ENCODE data around the gene EXOG. TPM values are rescaled to one million over a fixed set of nuclear protein-coding genes. Genes with fewer than 3 reads are reported as not detected.
"Not testable (repeated sequence)": the region's sequence is repeated elsewhere in the genome, so short reads cannot be mapped to it uniquely, and the experiment has no call there.

The EXOG gene
- total RNA-seq, 1 experiment from 2014 or later: 13.7 TPM

DNA sequence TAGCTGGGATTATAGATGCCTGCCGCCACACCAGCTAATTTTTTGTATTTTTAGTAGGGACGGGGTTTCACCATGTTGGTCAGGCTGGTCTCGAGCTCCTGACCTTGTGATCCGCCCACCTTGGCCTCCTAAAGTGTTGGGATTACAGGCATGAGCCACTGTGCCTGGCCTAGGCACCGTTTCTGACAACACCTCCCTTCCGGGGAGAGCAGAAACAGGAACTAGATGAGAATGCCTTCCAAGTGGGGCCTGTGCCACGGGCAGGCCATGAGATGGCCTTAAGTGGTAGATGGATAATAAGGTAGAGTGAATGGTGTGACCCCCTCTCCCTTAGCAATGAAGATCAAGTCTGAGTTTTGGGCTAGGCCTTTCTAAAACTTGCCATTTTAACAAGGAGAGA lies 70.7 kb downstream of the EXOG start:
- POLR2A ChIA-PET; DNase-seq (ENCODE audit: low spot score); H3K36me3 Mint-ChIP-seq; H3K4me1 Mint-ChIP-seq; H3K27ac Mint-ChIP-seq; H3K9me3 Mint-ChIP-seq; H3K4me3 Mint-ChIP-seq; ATAC-seq; H3K27me3 Mint-ChIP-seq (ENCODE audit: low read depth): not testable (repeated sequence)
- CTCF ChIA-PET: interaction anchor here (1.2 kb wide), 1 partner anchor 8 kb away, joined by 3 read pairs; no protein-coding TSS in a partner anchor

- DNase-seq (ENCODE audit: low spot score) (no peak), ATAC-seq (no peak)
- Mint-ChIP-seq H3K4me1 (no peaks in the 10 kb centered on the region), H3K4me3 (no peak overlapping the region), H3K27ac (no peak overlapping the region), H3K36me3 (no peaks in the 10 kb centered on the region), H3K27me3 (ENCODE audit: low read depth) (no peaks in the 10 kb centered on the region; the same call in 1 of the 2 replicates), H3K9me3 (no peaks in the 10 kb centered on the region)
- TF ChIP-seq GABPB1 (CRISPR knock-in tag; IDR thresholded peaks at IDR 0.05) (no peak), MYBL2 (CRISPR knock-in tag; IDR thresholded peaks at IDR 0.05) (no peak), JAZF1 (CRISPR knock-in tag; IDR thresholded peaks at IDR 0.05) (no peak), ESRRA (CRISPR knock-in tag; IDR thresholded peaks at IDR 0.05; ENCODE audit: borderline replicate concordance) (no peak), ZMAT4 (CRISPR knock-in tag; IDR thresholded peaks at IDR 0.05) (no peak), ELF4 (CRISPR knock-in tag; IDR thresholded peaks at IDR 0.05; ENCODE audit: low read depth) (no peak), ATF1 (CRISPR knock-in tag; IDR thresholded peaks at IDR 0.05) (no peak), USF2 (CRISPR knock-in tag; IDR thresholded peaks at IDR 0.05) (no peak), MAX (CRISPR knock-in tag; IDR thresholded peaks at IDR 0.05) (no peak), PRRX2 (CRISPR knock-in tag; IDR thresholded peaks at IDR 0.05) (no peak), NFATC4 (CRISPR knock-in tag; IDR thresholded peaks at IDR 0.05) (no peak), ZNF423 (CRISPR knock-in tag; IDR thresholded peaks at IDR 0.05) (no peak), SMAD4 (CRISPR knock-in tag; IDR thresholded peaks at IDR 0.05) (no peak), OVOL2 (CRISPR knock-in tag; IDR thresholded peaks at IDR 0.05; ENCODE audit: borderline replicate concordance) (no peak), ZNF232 (CRISPR knock-in tag; IDR thresholded peaks at IDR 0.05) (no peak)
- TF ChIP-seq, protein P1, sequence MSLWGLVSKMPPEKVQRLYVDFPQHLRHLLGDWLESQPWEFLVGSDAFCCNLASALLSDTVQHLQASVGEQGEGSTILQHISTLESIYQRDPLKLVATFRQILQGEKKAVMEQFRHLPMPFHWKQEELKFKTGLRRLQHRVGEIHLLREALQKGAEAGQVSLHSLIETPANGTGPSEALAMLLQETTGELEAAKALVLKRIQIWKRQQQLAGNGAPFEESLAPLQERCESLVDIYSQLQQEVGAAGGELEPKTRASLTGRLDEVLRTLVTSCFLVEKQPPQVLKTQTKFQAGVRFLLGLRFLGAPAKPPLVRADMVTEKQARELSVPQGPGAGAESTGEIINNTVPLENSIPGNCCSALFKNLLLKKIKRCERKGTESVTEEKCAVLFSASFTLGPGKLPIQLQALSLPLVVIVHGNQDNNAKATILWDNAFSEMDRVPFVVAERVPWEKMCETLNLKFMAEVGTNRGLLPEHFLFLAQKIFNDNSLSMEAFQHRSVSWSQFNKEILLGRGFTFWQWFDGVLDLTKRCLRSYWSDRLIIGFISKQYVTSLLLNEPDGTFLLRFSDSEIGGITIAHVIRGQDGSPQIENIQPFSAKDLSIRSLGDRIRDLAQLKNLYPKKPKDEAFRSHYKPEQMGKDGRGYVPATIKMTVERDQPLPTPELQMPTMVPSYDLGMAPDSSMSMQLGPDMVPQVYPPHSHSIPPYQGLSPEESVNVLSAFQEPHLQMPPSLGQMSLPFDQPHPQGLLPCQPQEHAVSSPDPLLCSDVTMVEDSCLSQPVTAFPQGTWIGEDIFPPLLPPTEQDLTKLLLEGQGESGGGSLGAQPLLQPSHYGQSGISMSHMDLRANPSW (CRISPR knock-in tag; conservative IDR thresholded peaks at IDR 0.05; ENCODE audit: low read depth): no peak
- TF ChIP-seq, protein P2, sequence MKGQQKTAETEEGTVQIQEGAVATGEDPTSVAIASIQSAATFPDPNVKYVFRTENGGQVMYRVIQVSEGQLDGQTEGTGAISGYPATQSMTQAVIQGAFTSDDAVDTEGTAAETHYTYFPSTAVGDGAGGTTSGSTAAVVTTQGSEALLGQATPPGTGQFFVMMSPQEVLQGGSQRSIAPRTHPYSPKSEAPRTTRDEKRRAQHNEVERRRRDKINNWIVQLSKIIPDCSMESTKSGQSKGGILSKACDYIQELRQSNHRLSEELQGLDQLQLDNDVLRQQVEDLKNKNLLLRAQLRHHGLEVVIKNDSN (CRISPR knock-in tag; IDR thresholded peaks at IDR 0.05): no peak
- TF ChIP-seq, protein P3, sequence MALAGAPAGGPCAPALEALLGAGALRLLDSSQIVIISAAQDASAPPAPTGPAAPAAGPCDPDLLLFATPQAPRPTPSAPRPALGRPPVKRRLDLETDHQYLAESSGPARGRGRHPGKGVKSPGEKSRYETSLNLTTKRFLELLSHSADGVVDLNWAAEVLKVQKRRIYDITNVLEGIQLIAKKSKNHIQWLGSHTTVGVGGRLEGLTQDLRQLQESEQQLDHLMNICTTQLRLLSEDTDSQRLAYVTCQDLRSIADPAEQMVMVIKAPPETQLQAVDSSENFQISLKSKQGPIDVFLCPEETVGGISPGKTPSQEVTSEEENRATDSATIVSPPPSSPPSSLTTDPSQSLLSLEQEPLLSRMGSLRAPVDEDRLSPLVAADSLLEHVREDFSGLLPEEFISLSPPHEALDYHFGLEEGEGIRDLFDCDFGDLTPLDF (CRISPR knock-in tag; IDR thresholded peaks at IDR 0.05): no peak
- TF ChIP-seq, protein P4, sequence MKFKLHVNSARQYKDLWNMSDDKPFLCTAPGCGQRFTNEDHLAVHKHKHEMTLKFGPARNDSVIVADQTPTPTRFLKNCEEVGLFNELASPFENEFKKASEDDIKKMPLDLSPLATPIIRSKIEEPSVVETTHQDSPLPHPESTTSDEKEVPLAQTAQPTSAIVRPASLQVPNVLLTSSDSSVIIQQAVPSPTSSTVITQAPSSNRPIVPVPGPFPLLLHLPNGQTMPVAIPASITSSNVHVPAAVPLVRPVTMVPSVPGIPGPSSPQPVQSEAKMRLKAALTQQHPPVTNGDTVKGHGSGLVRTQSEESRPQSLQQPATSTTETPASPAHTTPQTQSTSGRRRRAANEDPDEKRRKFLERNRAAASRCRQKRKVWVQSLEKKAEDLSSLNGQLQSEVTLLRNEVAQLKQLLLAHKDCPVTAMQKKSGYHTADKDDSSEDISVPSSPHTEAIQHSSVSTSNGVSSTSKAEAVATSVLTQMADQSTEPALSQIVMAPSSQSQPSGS (CRISPR knock-in tag; IDR thresholded peaks at IDR 0.05; ENCODE audit: borderline replicate concordance, low read depth): no peak
- POLR2A ChIA-PET: no interaction called here
- CTCF ChIA-PET: interaction anchor here (1.2 kb wide), 1 partner anchor 9 kb away, joined by 3 read pairs; no protein-coding TSS in a partner anchor
Observed at GRCh38 chr3:38567498-38567897, 71.4 kb downstream of the EXOG start.

All from WTC11 (cell line).